NCI-H1092 treated with DMSO at 0.1 percent for 48 hours (cell line): ENCODE measurements around the gene SRP68.

Experiments used
- DNase-seq: peaks from one replicate; lab custom pipeline; 2025; lab: John Stamatoyannopoulos, UW

SRP68 gene

GRCh38 chr17:76017481-76018339, 54.6 kb downstream of the SRP68 start:
- DNase-seq, result no peak

DNA sequence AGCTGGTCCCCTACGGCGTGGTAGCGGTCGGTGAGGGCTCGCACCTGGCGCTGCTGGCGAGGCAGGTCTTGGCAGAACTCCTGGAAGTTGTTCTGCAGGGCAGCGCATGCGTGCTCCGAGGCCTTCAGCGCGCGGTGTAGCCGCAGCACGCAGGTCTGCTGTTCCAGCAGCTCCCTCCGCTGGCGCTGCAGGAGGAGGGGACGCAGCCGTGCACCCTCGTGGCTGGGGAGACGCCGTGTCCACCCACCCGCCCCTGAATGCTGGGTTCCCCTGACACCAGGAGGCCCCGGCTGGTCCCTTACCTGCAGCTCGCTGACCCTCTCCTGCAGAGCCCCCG, 57.4 kb downstream of the SRP68 start:
- peak; percentile 74 for DNase-seq

- peak; percentile 63 for DNase-seq
Measured at GRCh38 chr17:76014100-76014924, 58.0 kb downstream of the SRP68 start.

DNA sequence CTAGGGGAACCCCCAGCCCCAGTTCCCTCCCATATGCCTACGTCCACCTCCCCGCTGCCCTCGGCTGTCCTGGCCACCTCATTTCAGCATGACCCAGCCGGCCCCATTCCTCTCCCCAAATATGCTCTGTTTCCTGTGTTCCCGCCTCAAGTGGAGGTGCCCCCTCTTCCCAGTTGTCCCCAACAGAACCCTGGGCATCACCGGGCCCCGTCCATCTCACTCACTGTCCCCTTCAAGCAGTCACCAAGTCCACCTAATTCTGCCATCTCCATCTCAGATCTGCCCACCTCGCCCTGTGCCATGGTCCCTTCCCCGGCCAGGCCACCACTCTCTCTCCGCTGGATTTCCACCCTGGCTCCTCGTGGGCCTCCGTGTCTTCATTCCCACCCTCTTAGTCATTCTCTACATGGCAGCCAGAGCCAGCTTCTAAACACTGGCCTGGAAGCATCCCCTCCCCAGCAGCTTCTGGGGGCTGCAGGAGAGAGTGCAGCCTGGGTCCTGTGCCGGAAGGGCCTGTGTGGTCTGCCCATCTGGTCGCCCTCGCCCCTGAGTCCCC, 58.9 kb downstream of the SRP68 start:
- DNase-seq, result no peak

DNA sequence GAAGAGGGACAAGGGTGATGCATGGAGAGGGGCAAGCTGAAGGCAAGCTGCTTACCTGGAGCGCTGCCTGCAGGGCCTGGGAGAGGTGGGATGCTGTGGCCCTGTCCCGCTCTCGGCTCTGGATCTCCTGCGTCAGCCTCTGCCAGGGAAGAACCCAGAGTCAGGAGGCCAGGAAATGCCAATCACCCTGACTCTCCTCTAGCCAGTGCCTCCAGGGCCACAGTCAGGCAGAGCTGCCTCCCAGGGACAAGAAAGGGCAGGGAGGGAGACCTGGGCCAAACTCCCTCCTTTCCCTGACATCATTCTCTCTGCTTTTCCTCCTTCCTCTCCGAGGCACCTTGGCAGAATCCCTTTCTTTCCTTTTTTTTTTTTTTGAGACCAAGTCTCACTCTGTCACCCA, 60.4 kb downstream of the SRP68 start:
- no peak for DNase-seq

DNA sequence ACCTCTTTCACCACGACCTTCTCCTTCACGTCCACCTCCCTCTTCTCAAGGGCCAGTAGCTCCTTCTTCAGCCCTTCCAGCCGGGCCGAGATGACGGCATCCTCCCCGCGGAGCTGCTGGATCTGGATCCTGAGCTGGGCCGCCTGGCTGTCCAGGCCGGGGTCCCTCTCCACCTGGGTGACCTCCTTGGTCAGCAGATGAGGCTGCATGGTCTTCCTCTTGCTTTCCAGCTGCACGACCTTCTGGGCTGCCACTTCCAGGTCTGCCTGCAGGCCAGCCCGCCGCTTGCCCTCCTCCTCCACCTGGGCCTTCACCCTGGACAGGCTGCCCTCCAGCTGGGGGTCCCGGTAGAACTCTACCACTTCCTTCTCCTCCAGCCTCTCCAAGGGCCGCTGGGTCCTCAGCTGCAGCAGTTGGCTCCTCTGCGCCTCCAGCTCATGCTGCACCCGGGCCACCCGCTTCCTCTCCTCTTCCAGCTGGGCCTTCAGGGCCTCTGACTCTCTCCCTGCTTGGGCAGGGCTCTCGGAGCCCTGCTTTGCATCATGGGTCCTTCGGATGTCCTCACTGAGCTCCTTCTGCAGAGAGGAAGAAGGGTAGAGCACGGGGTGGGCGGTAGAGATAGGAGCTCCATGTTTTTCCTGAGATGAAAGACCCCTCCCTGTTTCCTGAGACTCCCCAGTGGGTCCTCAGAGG, 62.2 kb downstream of the SRP68 start:
- DNase-seq, result no peak

DNA sequence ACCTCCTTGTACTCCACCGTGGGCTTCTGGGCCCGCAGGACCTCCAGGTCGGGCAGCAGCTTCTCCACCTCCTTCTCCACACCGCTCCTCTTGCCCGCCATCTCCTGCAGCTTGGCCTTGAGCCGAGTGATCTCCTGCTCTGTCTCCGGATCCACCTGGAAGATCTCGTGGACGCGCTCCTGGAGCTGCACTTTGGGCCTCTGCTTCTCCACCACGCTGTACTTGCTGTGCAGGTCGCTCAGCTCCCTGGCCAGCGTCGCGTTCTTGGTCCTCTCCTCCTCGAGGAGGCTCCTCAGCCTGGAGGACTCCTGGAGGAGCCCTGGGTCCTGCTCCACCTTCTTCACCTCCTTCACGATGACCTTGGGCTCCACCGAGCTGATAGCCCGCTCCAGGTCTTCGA, 62.9 kb downstream of the SRP68 start:
- DNase-seq, result no peak

DNA sequence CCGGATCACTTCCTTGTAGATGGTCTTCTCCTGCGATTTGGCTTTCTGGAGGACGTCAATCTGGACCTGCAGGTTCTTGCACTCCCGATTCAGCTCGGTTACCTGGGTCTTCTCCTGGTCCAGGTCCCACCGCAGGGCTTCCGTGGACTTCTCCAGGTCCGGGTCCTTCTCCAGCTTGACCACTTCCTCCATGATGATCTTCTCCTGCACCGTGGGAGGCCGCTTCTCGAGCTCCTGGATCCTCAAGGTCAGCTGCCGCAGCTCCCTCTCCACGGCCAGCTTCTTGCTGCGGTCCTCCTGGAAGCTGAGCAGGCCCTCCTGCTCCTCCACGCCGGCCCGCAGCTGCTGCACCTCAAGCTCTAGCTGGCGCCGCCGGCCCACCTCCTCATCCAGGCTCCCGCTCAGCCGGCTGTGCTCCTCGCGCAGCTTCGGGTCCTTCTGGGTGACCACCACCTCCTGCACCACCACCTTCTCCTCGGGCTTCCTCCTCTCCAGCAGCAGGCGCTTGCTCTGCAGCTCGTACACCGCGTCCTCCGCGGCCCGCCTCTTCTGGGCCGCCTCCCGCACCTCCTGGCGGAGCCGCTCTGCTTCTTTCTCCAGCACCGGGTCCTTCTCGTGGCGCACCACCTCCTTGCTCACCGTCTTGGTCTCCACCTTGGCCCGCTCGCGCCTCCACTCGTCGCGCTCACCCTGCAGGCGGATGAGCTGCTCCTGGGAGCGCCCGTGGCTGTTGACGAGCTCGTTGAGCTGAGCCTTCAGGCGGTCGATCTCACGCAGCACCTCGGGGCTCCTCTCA, 63.5 kb downstream of the SRP68 start:
- DNase-seq, result no peak

- no peak for DNase-seq
Measured at GRCh38 chr17:76008208-76008607, 64.1 kb downstream of the SRP68 start.

GRCh38 chr17:76007850-76008165, 64.5 kb downstream of the SRP68 start:
- no peak for DNase-seq

DNA sequence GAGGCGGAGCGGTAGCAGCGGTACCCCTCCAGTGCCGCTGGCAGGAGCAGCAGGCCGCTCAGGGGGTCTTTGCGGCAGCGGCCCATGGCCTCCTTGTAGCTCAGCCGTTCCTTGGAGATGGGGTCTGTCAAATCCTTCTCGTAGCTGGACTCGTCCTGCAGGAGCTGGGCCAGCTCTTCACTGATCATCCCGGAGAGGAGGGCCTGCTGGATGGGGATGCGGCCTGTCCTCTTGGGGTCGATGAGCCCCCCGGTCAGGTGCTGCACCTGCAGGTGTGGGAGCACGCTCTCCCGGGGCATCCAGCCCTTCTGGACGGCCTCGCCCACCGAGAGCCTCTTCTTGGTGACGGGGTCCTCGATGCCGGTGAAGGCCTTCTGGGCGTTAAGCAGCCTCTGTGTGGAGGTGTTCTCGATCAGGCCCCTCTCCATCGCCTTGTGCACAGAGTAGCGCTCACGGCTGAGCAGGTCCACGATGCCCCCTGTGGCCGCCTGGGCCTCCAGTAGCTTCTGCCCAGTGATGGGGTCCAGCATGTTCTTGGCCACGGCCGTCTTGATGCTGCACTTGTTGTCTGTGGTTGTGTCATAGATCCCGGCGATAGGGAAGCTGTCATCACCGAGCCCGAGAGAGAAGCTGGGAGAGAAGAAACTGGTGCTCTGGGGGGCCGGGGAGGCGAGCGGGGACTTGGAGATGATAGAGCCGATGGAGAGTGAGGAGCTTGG, 65.0 kb downstream of the SRP68 start:
- no peak for DNase-seq

GRCh38 chr17:76005263-76006149, 66.8 kb downstream of the SRP68 start:
- peak; percentile 52 for DNase-seq

GRCh38 chr17:76004750-76005262, 67.5 kb downstream of the SRP68 start:
- no peak for DNase-seq

- DNase-seq, result no peak
Measured at GRCh38 chr17:76003915-76004314, 68.4 kb downstream of the SRP68 start.

- no peak for DNase-seq
Measured at GRCh38 chr17:76002100-76002499, 70.2 kb downstream of the SRP68 start.

DNA sequence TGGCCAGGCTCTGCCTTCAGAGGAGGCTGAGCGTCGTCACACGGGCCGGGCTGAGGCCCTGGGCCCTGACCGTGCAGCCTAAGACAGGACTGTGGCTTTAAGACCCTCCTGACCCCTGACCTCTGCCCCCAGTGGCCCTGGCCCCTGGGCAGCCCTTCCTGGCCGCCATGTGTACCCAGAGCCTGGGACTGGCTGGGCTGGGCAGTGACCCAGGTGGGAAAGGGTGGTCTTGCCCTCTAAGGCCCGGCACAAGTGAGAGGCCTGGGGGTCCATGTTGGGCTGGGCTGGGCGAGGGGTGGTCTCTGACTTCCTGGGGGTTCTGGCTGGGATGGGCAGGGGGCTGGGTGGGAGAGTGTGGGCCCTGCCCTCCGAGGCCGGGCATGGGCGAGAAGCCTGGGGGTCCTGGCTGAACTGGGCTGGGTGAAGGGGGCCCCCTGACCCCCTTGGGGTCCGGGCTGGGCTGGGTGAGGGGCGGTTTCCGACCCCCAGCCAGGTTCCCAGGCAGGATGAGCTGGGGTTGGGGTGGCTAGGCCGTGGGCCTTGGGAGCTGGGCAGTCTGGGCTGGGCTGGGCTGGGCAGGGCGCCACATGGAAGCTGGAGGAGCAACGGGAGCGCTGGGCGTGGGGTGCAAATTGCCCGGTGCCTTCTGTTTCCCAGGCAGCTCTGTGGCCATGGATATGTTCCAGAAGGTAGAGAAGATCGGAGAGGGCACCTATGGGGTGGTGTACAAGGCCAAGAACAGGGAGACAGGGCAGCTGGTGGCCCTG, 71.4 kb downstream of the SRP68 start, which contains the start of gene CDK3:
Gene CDK3 (plus strand): TSS at position 101 of the 767 bp plus-strand sequence. CDS start 571 bp downstream, at position 672.
- DNase-seq, result no peak

GRCh38 chr17:76000016-76000754, 72.1 kb downstream of the SRP68 start:
- peak; percentile 20 for DNase-seq

GRCh38 chr17:75998327-75998795, 74.0 kb downstream of the SRP68 start:
- no peak for DNase-seq
